MM.1S (cell line): ENCODE measurements around the gene CNGA1.

Experiments
- EZH2 ChIP-seq: fragments of 300-600 bp; sonication (generic); optimal IDR thresholded peaks from 2 replicates; pipeline ENCODE3; 2017; ENCODE audit warnings: low read depth, mild to moderate bottlenecking, antibody characterized with exemption, low read length, mixed read lengths
- TF ChIP-seq, protein P1 (sequence below): fragments of 300-600 bp; sonication (generic); IDR thresholded peaks from 2 replicates; pipeline ENCODE4 v1.5.1; 2016; ENCODE audit warnings: antibody characterized with exemption, low read length, mixed read lengths

DNA sequence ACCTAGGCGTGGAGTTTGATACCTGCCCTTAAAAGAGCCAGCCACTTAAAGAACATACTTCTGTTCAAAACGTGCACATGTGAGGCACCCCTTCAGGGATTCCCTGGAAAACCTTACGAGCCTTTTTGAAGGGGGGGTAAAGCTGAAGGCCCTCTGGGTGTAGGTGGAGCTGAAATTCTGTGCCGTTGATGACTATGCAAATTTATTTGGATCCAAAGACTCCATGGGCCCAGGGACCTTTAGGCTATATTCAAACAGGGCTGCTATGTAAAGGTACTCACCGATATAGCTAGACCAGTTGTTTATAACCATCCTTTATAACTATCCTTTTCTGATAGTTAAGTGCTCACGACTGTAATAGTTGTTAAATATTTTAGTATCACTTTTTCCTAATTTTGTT lies 61.8 kb downstream of the CNGA1 start:
- TF ChIP-seq, protein P1, sequence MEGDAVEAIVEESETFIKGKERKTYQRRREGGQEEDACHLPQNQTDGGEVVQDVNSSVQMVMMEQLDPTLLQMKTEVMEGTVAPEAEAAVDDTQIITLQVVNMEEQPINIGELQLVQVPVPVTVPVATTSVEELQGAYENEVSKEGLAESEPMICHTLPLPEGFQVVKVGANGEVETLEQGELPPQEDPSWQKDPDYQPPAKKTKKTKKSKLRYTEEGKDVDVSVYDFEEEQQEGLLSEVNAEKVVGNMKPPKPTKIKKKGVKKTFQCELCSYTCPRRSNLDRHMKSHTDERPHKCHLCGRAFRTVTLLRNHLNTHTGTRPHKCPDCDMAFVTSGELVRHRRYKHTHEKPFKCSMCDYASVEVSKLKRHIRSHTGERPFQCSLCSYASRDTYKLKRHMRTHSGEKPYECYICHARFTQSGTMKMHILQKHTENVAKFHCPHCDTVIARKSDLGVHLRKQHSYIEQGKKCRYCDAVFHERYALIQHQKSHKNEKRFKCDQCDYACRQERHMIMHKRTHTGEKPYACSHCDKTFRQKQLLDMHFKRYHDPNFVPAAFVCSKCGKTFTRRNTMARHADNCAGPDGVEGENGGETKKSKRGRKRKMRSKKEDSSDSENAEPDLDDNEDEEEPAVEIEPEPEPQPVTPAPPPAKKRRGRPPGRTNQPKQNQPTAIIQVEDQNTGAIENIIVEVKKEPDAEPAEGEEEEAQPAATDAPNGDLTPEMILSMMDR: no peak
- no peak for TF ChIP-seq EZH2
